HG03354 (cell line): ENCODE results near the gene GLRA1.
A peak's percentile ranks its signal among the peaks of the same experiment; 100 is the strongest.

Source experiments
- ATAC-seq: cut with Tn5 transposase; IDR thresholded peaks from one replicate; pipeline ENCODE4 v1.9.1; 2021; ENCODE audit warnings: mild to moderate bottlenecking; ENCODE audit not compliant: unreplicated experiment, poor library complexity, severe bottlenecking

The GLRA1 gene

DNA sequence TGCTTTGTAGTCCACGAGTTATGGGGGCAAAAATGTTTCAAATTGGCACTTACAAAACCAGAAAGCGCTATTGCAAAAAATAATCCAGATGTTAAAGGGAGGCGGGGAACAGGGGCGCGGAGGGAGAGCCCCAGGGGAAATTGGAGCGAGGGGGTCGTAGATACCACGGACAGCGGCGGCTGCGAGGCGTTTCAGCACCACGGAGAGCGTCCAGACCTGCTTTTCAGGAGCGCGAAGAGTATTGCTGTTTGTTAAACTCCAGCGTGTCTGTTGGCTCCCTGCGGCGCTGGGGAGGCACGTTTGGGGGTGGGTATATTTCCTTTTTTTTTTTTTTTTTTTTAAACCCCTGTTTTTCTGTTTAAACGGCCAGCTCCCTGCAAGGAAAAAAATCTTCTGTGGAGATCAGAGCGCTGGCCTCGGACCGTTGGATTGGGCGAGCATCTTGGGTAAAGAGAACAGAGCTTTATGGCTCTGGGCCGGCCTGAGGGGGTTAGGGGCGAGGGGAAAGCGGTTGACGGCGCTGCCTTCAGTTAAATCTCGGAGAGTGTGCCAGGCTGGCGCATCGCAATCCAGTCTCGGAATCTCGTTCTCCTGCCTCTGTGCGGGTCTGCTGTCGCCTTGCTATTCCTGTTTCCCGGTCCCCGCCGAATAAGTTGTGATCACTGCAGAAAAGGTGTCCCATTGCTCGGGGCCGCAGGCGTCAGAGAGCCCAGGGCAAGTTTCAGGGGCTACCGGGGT is at the start of gene GLRA1:
Gene GLRA1, minus strand, starts transcription at position 288 of the 738 bp plus-strand sequence. CDS start 302 bp downstream, outside the sequence.
- peak; percentile 72 for ATAC-seq

DNA sequence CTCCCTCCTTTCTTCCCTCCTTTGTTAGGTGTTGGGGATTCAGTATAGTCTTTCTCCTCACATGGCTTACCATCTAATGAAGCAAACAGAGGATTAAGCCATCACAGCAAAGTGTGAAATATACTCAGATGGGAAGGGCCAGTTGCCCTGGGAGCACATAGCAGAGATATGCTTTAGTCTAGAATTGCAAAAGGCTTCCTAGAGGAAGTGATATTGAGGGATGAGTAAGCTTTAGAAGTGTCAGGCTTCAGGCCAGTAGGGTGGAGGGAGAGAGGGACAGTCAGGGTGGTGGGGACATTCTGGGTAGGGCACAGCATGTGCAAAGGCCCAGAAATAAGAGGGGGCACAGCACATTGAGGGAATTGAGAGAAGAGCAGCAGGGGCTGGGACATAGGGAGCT is 46.2 kb upstream of the GLRA1 start:
- no peak for ATAC-seq

DNA sequence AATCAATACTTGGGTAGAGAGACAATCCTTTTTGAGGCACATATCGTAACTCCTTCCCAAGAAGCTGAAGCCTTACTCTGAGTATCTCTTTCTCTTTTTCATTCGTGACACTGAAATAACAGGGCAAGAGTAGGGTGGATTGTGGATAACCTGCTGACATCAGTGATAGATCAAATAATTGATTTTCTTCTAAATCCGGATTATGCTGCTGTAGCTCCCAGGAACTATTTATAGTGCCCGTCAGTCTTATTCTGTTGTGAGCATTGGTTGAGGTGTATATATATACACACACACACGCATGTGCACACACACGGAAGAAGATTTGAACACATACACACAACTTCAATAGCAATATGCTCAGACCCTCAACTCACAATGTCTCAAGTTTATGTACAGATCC is 43.2 kb upstream of the GLRA1 start:
- no peak for ATAC-seq

DNA sequence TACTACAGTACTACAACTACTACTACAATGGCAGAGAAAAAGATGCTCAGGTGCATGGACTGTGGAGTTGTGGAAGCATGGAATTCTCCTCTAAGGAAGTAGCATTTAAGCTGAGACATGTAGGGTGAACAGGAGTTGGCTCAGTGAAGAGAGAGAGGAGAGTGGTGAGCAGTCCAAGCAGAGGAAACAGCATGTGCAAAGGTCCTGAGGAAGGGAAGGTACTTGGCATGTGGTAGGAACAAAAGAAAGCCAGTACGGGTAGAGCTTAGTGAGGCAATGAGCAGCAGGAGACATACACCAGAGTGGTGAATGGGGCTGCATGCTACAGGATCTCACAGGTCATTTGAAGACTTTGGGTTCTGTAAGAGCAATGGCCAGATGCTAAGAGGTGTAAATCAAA is 41.4 kb upstream of the GLRA1 start:
- ATAC-seq = no peak

DNA sequence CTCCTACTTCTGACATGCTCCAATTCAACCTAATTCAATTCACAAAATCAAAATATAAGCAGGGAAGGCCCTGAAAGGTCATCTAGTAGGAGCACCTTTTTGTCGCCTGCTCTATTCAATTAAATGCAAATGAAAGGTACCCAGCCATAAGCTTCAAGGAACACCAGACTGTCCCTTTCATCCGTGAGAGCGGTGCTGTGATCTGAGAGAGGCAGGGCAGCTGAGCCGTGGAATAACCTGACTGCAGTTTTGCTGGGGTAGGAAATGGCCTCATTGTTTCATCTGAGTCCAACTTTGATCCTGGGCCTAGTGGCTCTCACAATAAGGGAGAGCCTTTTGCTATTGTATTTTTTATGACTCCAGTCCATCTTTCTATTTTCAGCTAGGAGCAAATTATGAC is 39.8 kb upstream of the GLRA1 start:
- ATAC-seq = no peak

DNA sequence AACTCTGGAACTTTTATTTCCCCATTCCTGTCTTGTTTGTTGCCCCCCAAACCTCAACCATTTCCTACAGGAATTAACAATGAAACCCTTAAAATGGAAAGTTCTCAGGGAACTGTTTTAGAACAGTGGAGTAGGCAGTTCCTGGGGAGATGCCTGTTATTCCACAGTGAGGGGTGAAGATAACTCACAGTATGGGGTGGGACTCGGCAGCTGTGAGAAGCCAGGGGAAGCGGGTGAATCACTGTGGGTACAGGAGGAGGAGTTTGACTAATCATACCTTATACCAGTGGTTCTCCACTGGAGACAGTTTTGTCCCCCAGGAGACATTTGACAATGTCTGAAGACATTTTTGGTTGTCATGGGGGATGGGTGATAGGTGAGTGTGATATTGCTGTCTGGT is 36.9 kb upstream of the GLRA1 start:
- no peak for ATAC-seq

DNA sequence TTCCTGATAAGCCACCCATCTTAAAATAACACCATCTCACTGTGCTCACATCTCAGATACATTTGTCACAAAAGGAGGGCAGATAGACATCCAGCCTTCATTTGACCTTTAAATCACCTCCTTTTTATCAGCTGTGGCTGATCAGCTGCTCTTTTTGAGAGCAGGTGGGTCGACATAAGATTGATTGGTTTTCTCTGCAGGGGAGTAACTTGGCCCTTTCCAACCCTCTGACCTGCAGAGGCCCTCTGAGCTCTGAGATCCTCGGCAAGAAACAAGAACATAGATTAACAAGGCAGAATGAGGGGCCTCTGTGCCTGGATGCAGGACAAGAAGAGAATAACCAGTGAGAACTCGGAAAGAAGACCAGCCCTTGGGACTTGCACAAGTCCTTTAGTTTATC is 33.5 kb upstream of the GLRA1 start:
- ATAC-seq = no peak

DNA sequence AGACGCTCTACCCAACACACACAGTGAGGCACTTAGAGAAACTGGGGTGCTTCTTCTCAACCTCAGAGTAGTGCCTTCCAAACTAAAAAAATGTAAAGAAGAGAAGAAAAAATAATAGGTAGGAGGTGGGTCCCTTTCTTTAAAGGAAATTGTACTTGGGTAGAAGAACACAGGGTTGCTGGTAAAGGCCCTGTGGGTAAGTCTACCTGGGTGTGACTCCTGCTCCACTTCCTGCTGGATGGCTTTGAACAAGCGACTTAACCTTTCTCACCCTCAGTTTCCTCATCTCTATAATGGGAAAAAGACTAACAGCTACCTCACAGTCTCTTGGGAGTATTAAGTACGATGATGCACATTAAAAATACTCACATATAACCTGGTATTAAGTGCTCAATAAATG is 32.1 kb upstream of the GLRA1 start:
- no peak for ATAC-seq

DNA sequence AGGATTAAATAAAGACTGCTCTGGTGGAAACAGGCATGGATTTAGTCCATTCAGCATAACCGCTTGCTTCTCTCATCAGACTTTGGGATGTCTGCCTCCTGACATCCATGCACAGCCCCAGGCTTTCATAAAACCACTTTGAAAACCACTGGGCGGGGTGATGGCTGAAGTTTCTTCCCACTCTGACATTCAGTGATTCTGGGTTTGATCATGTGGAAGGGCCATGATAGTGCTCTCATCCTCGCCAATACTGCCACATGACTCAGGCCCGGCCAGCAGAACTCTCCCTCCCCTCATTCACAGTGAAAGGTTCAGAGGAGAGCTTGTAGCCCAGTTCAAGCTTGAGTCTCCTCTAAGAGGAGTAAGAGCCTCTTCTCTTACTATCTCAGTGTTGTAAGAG is 29.6 kb upstream of the GLRA1 start:
- no peak for ATAC-seq

DNA sequence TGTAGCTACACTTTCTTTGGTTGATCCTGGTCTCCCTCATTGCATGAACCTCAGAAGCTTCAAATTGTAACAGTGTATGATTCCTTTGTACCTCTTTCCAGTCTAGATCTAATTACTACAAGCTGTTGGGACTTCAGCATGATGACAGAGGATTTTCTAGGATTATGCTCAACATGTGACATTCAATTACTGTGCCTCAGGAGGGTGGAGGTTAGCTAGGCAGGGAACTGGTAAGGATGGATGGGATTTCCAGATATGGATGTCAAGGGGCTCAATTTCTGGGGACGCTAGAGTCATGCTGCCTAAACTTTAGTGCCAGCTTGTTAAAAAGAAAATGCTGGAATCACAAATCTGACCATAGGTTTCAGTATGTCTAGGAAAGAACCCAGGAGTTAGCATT is 29.2 kb upstream of the GLRA1 start:
- ATAC-seq = no peak

DNA sequence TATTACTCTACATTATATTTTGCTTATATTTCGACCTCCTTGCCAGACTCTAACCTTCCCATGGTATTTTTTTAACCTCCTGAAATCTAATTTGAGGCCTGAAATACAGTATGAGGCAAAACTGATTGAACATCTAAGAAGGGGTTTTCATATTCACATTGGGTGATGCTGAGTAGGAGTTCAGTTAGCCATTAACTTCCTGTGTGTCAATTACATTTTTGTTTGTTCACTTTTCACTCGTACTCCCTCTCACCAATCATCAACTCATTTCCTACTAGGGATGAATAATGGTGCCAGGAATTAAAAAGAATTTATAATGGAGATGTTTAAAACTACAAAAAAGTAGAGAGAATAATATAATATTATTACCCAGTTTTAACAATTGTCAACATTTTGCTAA is 27.6 kb upstream of the GLRA1 start:
- ATAC-seq = no peak

DNA sequence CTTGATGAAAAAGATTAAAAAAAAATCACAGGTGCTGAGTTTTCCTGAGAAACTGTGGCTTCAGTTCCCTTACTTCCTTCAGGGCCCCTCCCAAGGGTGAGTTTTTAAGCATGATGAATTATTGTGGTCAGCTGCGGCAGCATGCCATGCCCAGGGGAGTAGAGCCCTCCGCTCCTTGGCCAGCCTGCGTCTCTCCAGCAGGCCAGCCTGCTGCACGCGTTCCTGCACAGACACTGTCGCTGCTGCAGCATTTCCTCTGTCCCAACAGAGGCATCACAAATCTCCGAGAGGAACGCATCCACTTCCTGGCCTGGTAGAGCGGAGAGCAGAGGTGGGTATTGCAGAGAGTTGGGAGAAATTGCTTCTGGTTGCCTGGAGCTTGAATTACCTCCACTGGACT is 26.1 kb upstream of the GLRA1 start:
- ATAC-seq = no peak

DNA sequence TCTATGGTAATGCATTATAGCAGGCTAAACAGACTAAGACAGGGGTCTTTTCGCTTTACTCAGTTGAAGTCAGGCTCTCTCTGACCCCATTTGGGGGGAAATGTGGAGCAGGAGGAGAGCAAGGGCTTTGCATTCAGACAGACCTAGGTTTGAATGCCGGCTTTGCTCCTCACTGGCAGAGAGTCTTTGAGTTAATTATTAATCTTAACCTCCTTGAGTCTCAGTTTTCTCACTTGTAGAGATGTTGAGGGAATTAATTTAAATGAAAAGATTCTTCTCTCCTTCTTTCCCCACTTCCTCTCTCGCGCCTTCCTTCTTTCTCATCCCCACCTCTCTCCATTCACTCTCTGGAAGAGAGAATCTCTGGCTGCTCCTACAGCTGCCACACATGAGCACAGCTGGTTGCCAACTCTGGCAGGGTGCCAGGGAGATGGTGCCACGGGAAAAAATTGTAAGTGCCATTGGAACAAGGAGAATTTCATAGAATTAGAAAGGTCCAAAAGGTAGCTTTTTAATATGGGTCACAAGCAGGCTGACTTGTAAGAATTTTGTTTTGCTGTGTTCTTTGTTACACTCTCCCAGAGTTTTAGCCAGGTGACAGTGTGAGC is 25.2 kb upstream of the GLRA1 start:
- no peak for ATAC-seq

DNA sequence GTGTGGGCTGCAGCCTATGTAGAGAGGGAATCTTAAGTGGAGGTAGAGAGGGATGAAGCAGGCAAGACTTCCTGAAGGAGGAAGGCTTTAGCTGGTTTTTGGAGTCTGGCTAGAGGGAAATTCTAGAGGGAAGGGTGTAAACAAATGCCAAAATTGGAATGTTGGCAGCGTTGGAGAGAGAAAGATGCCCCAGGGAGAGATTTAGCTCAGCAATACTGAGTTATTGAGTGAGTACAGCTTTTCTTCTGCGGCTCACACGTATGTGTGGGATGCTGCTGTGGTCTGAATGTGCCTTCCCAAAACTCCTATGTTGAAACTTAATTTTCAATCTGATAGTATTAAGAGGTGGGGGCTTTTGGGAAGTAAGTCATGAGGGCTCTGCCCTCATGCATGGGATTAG is 24.5 kb upstream of the GLRA1 start:
- no peak for ATAC-seq

DNA sequence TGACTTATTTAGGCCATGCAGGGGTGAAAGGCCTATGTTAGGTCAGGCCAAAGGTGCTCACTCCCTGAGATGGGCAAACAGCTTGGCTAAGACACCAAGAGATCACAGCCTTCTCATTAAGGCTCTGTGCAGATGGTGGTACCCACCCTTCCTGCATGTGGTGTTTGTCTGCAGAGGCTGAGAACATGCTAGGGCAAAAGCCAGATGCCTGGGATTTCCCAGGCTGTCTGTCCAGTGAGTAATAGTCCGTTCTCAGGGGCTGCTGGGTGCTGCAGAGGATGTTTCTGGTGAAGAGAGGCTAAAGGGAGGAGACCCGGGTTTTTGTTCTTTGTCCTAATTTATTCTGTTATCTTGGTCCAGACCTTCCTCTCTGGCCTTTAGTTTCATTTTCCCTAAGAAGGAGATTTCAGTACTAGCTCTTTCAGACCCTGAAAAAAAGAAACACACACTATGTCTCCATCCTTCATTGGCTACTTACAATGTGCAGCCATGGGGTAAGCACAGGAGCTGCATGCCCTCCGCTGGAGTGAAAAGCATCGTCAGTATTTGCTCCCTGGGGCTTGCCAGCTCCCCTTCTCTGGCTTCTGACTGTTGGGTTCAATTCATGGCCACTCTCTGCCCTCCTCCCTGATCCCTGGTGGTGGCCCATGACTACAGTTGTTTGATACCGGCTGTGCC is 23.4 kb upstream of the GLRA1 start:
- ATAC-seq = no peak

DNA sequence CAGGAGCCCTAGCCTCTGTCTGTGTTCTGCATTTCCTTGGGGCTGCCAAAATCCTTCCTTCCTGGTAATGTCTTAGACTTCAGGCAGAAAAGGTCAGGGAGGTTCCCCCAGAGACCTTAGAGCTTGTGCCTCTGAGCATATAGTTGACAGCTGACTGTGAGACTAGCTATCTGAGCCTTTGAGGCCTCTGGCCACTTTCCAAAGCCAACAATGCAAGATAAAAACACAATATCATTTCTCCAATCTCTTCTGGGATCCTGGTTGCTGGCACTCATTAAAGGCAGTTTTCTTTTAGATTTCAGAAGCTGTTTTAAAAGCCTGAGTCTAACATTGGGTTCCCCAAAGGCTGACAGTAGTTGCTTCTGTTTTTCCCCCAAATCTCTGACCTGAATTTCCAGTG is 13.2 kb upstream of the GLRA1 start:
- ATAC-seq = no peak

DNA sequence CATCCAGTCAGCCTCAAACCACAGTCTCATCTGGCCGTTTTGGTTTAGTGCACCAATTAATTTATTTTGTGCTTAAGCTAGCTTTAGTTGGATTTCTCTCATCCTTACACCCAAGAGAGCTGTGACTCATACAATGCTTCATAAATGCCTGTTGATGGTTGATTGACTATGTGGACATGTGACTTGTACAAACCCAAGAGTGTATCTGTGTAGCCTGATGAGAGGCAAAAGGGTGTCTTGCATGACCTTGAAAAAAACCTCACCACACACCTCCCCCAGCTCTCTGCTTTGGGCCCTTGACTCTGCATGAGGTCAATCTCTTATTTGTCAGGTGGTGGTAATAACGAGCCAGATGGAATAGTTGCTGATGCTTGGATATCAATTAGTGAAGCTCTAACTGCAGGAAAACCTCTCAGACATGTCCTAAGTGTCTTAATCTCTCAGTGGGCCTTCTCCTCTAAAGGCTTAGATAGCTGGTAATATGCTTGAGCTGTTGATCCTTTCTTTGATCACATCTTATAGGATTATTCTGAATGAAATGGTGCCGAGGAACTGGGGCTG is 10.6 kb upstream of the GLRA1 start:
- ATAC-seq = no peak

DNA sequence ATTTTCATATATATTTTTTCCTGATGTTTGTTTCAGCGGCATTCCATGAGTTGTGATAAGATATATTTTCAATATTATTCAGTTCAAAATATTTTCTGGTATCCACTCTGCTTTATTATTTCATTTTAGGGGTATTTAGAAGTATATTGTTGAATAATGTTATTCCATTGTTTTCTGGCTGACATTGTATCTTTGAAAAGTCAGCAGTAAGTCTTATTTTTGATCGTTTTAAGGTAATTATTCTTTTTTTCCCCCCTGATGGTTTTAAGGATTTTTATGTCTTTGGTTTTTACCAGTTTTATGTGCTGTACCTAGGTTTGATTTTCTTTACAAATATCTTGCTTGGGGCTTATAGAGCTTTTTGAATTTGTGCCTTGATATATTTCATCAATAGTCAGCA is 6.6 kb upstream of the GLRA1 start:
- no peak for ATAC-seq

DNA sequence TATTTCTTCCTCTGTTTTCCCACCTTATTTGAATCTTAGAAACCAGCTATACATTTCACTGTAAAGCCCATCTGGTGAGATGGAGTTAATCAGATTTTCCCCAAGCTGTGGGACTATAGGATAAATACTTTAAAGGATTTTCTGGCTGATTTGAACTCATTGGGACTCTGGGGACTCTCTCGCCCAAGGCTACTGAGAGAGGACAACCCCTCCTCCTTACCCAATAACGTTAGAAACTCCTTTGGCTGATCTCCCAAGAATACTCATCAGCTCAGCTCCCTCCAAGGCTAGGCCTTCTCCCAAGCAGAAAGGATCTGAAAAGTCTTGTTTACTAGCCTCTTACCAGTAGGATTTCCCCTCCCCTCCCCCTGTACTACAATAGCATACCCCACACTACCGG is 1.5 kb upstream of the GLRA1 start:
- ATAC-seq = no peak

DNA sequence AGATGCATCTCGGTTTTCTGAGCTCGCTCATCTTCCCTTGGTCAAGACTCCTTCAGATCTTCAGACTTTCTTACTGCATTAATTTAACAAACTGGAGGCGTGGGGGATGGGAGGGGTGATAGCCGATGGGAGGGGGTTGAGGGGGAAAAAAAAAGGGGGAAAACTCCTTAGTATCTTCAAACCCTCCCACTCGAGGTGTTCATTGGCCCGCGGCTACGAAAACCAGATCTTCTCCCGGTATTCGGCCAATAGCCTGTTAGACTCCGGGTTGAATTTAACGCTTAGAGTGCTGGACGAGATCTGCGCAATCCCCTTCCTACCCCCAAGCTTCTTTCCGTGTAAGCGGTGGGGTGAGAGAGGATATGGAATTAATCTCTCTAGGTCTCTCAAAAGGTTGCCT is 689 bp upstream of the GLRA1 start:
- no peak for ATAC-seq

DNA sequence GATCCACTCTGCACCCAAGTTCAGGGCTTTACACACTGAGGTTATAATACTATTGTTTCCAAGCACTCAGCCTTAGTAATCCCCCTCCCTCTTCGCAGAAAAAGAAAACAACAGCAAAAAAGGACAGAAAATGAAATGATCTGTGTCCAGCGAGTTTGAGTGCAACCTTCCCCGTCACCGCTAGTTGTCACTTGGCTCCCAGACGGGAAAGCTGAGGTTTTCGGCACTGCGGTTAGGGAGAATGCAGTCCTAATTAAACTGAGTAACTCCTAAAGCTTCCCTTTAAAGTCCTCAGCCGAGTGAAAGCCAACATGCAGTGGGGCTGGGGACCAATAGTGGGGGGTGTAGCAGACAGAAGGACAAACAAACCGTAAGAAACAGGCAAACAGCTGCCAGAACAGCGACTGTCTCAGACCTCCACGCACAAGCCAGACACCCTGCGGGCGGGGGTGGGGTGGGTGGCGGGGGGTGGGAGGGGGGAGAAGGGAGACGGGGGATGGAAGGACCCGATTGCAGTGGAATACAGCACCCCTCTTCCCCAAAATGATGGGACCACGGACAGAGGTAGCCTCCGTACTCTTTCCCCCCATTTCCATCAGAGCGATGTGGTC is 680 bp downstream of the GLRA1 start:
- no peak for ATAC-seq
